K562 (cell line): ENCODE data around the gene CRYBG3. TPM values are rescaled to one million over a fixed set of nuclear protein-coding genes. Genes with fewer than 3 reads are reported as not detected.

Experiments
- ATAC-seq: fragments of 200-7000 bp; cut with Tn5 transposase; 3 replicates; pipeline ENCODE4 v1.9.1; 2020; ENCODE audit warnings: moderate library complexity
- BruUV-seq: library from RNA; stranded (reverse); fragments of 400-500 nt; replicated peaks from 2 replicates; lab custom pipeline; 2021; lab: Mats Ljungman, UMichigan
- CTCF ChIA-PET: fragments of 300-600 bp; formaldehyde crosslinking; extraction: SDS; loops from one replicate; lab custom pipeline; 2021; ENCODE audit warnings: low intra/inter-chr PET ratio; lab: Yijun Ruan, JAX
- POLR2A ChIA-PET: fragments of 300-600, 350-650 bp; sonication (Branson Sonifier 250); formaldehyde crosslinking; extraction: SDS; loops from one replicate; lab custom pipeline; 2021; ENCODE audit warnings: antibody characterized with exemption, inconsistent platforms; lab: Yijun Ruan, JAX
- DNase-seq, 4 experiments: peaks; one replicate each; pipeline versions ENCODE4 v3.0.0 to v3.0.0-alpha.2; 2011 to 2018; ENCODE audit warnings: low spot score in 3 of 4, mixed read lengths in 3 of 4; ENCODE audit errors: extremely low read depth in 1 of 4
- FAIRE-seq: peaks from 2 replicates; lab custom pipeline; 2011; peaks lifted over from hg19 to GRCh38; lab: Jason Lieb, UNC
- H2AFZ ChIP-seq: 2 replicates; pipeline ENCODE4 v1.6.0; 2011; ENCODE audit warnings: low read depth, low read length, control low read depth, inconsistent platforms
- H3K27ac ChIP-seq: fragments of 200-600 bp; 3 replicates; pipeline ENCODE4 v1.8.0; 2011; ENCODE audit warnings: low read depth, mild to moderate bottlenecking, control low read depth, inconsistent platforms, low read length, moderate library complexity, mixed read lengths; ENCODE audit errors: extremely low read depth
- H3K27me3 ChIP-seq, 2 experiments: fragments of 300-600 bp in 1 of 2; 2 replicates in 1 of 2; 3 replicates in 1 of 2; pipeline versions ENCODE4 v1.6.0 to v1.8.0; 2011; ENCODE audit warnings: inconsistent platforms in 2 of 2, low read length in 2 of 2, mild to moderate bottlenecking in 1 of 2, mixed read lengths in 1 of 2, moderate library complexity in 1 of 2; ENCODE audit not compliant: control insufficient read depth in 2 of 2, insufficient read depth in 2 of 2
- H3K36me3 ChIP-seq: fragments of 300-600 bp; 3 replicates; pipeline ENCODE4 v1.8.0; 2011; ENCODE audit warnings: mild to moderate bottlenecking, low read length, inconsistent platforms; ENCODE audit not compliant: control insufficient read depth, insufficient read depth
- H3K4me1 ChIP-seq, 2 experiments: fragments of 200-600 bp in 1 of 2; replicated peaks in 1 of 2; 2 replicates in 1 of 2; 3 replicates in 1 of 2; pipeline versions ENCODE4 v1.5.1 to v1.8.0; 2011; ENCODE audit warnings: inconsistent platforms in 2 of 2, low read length in 2 of 2, mild to moderate bottlenecking in 1 of 2, mixed read lengths in 1 of 2, moderate library complexity in 1 of 2; ENCODE audit not compliant: control insufficient read depth in 2 of 2, insufficient read depth in 2 of 2
- H3K4me2 ChIP-seq: 2 replicates; pipeline ENCODE4 v1.6.1; 2011; ENCODE audit warnings: low read length, control low read depth, inconsistent platforms, mixed read lengths; ENCODE audit not compliant: insufficient read depth
- H3K4me3 ChIP-seq: fragments of 200-600 bp; sonication (generic), shearing (Covaris generic); 2 replicates; pipeline ENCODE4 v1.5.1; 2016; ENCODE audit warnings: control low read depth, inconsistent platforms
- H3K79me2 ChIP-seq: fragments of 200-600 bp; 3 replicates; pipeline ENCODE4 v1.8.0; 2011; ENCODE audit warnings: low read length, inconsistent platforms; ENCODE audit not compliant: control insufficient read depth, insufficient read depth
- H3K9ac ChIP-seq, 2 experiments: 2 replicates each; pipeline versions ENCODE4 v1.6.0 to v1.6.1; 2011; ENCODE audit warnings: low read depth in 2 of 2, low read length in 2 of 2, control low read depth in 1 of 2, inconsistent platforms in 1 of 2, mild to moderate bottlenecking in 1 of 2, mixed read lengths in 1 of 2; ENCODE audit not compliant: insufficient read depth in 1 of 2
- H3K9me1 ChIP-seq: one replicate; pipeline ENCODE4 v1.6.0; 2011; ENCODE audit warnings: inconsistent platforms, mild to moderate bottlenecking, low read length, moderate library complexity; ENCODE audit not compliant: control insufficient read depth, insufficient read depth
- H3K9me3 ChIP-seq: replicated peaks from 2 replicates; pipeline ENCODE4 v1.5.1; 2011; ENCODE audit warnings: low read depth, low read length, inconsistent platforms; ENCODE audit not compliant: control insufficient read depth, insufficient read depth
- H4K20me1 ChIP-seq: replicated peaks from 2 replicates; pipeline ENCODE4 v1.6.1; 2011; ENCODE audit warnings: low read length, inconsistent platforms, mixed read lengths; ENCODE audit not compliant: control insufficient read depth, insufficient read depth
- CHD1 ChIP-seq: fragments of 200-600 bp; sonication (generic); IDR thresholded peaks from one replicate; pipeline ENCODE4 v1.6.1; 2012; ENCODE audit warnings: mild to moderate bottlenecking, moderate library complexity, low read length, inconsistent platforms
- KLF1 ChIP-seq: fragments of 450-650 bp; IDR thresholded peaks from 2 replicates; pipeline ENCODE4 v1.6.1; 2016; ENCODE audit warnings: missing genetic modification characterization, missing compliant biosample characterization
- MBD2 ChIP-seq: sonication (generic); IDR thresholded peaks from 2 replicates; pipeline ENCODE4 v1.6.1; 2016; ENCODE audit warnings: low read depth, borderline replicate concordance
- POLR2AphosphoS2 ChIP-seq: IDR thresholded peaks from 2 replicates; pipeline ENCODE4 v1.6.1; 2012; ENCODE audit warnings: low read length, improper control_type of control experiment
- RNF219 ChIP-seq: fragments of 250-450 bp; sonication (Bioruptor Pico); IDR thresholded peaks from 2 replicates; pipeline ENCODE4 v1.5.0; 2022; ENCODE audit warnings: mild to moderate bottlenecking
- SRF ChIP-seq, 2 experiments: fragments of 250-450, 450-650 bp in 1 of 2; sonication (Bioruptor Pico) in 1 of 2; sonication (generic) in 1 of 2; formaldehyde crosslinking; IDR thresholded peaks; 2 replicates each; pipeline versions ENCODE4 v1.5.0 to v1.5.1; 2020 to 2022; ENCODE audit warnings: mild to moderate bottlenecking in 1 of 2, missing genetic modification reagents in 1 of 2
- XRCC4 ChIP-seq: IDR thresholded peaks from one replicate; pipeline ENCODE4 v1.6.1; 2011; ENCODE audit not compliant: insufficient read depth, insufficient read length; ENCODE audit errors: extremely low read depth
- ZBTB49 ChIP-seq: sonication (generic); formaldehyde crosslinking; IDR thresholded peaks from 2 replicates; pipeline ENCODE4 v1.8.0; 2022; ENCODE audit warnings: missing genetic modification reagents, mild to moderate bottlenecking, borderline replicate concordance
- ZNF263 ChIP-seq: sonication (generic); formaldehyde crosslinking; IDR thresholded peaks from 2 replicates; pipeline ENCODE4 v1.8.0; 2022; ENCODE audit warnings: mild to moderate bottlenecking, missing genetic modification reagents, borderline replicate concordance
- WGBS: fragments of 100-300 bp; shearing (Covaris generic); methylation state at CpG from one replicate; pipeline ENCODE4 v1.1.6; 2016; ENCODE audit warnings: low coverage, mixed read lengths; ENCODE audit not compliant: insufficient coverage; ENCODE audit errors: missing lambda C conversion rate; 5-methylcytosine and 5-hydroxymethylcytosine counted together
- in situ Hi-C: fragments of 300-500 bp; cut with MboI; formaldehyde crosslinking; loops from 4 replicates; pipeline ENCODE4 v1.15.0; 2018; ENCODE audit warnings: inconsistent platforms, mixed read lengths
- intact Hi-C: fragments of 100-400 bp; cut with micrococcal nuclease; formaldehyde crosslinking; loops from 2 replicates; pipeline ENCODE4 v1.14.2; 2022
- polyA plus RNA-seq, 8 experiments: library from polyadenylated mRNA; depleted of rRNA in 4 of 8; stranded (reverse) in 5 of 8; unstranded in 3 of 8; fragments of >200 nt; fragmentation: Nextera tagmentation in 2 of 8; fragmentation: Illumina TruSeq in 1 of 8; extraction: Ambion mirVana in 2 of 8; extraction: Trizol in 1 of 8; gene quantifications; 2 replicates each; pipeline versions ENCODE4 v1.2.1 to v1.2.3, GENCODE V29; 2011 to 2014; ENCODE audit warnings: inconsistent platforms in 1 of 8, missing spikeins in 1 of 8
- total RNA-seq, 7 experiments: library from RNA; depleted of rRNA in 6 of 7; stranded (reverse); fragments of >200 nt in 6 of 7; fragmentation: Illumina TruSeq in 2 of 7; extraction: Trizol in 2 of 7; gene quantifications; 2 replicates each; pipeline versions ENCODE4 v1.2.1 to v1.2.3, GENCODE V29; 2011 to 2021; ENCODE audit warnings: low replicate concordance in 1 of 7
- TF ChIP-seq, protein P1 (sequence below): fragments of 450-650 bp; IDR thresholded peaks from 2 replicates; pipeline ENCODE4 v1.6.1; 2016; ENCODE audit warnings: low read depth, mild to moderate bottlenecking, moderate library complexity
- TF ChIP-seq, protein P2 (sequence below): IDR thresholded peaks from 2 replicates; pipeline ENCODE4 v1.6.1; 2014; ENCODE audit warnings: antibody characterized with exemption

CRYBG3 gene
- total and polyA plus RNA-seq, 9 of the 15 experiments (the other 6 are each of a cell fraction or from before 2014, with no cell fraction given), result 0.08 to 0.72 (median 0.18) TPM

DNA sequence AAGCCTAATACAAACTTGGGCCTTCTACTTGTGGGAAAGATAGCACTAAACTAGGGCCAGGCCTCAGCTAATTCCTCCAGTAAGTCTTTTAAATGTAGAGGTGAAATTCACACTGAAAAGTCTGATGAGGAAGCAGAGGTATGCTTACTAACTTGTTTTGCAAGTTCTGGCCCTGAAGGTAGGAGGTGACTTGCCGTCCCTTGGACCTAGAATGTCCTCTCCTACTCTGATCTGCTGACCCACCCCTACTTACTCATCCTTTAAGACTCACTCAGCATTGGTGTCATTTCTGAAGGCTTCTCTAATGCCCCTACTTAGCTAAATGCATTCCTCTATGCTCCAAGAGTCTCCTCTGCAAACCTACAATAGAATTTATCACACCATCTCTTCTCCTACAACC lies 131.1 kb downstream of the CRYBG3 start:
- Histone ChIP-seq H4K20me1 (no peaks in the 10 kb centered on the region), H3K9ac (no peak overlapping the region), H3K4me2 (no peak overlapping the region), H3K36me3 (peaks cover 65% of the 10 kb centered on the region; the same call in 2 of the 3 replicates), H3K4me3 (no peak overlapping the region), H3K4me1 (no peaks in the 10 kb centered on the region; a peak in 1 of 5 replicates), H3K9me3 (no peaks in the 10 kb centered on the region), H3K27ac (no peak overlapping the region), H3K27me3 (no peaks in the 10 kb centered on the region), H3K79me2 (no peaks in the 10 kb centered on the region), H2AFZ (no peak overlapping the region), H3K9me1 (no peaks in the 10 kb centered on the region)
- no peak for FAIRE-seq
- ATAC-seq, result no peak
- POLR2A ChIA-PET, result interaction anchor here (1.3 kb wide), 1 partner anchor 10 kb away, joined by 4 read pairs; no protein-coding TSS in a partner anchor
- no peak for DNase-seq
- intact Hi-C loops (no loop called here), in situ Hi-C loops (no loop called here)
- no peak for TF ChIP-seq CHD1
- no peak for TF ChIP-seq POLR2AphosphoS2
- TF ChIP-seq, protein P1, sequence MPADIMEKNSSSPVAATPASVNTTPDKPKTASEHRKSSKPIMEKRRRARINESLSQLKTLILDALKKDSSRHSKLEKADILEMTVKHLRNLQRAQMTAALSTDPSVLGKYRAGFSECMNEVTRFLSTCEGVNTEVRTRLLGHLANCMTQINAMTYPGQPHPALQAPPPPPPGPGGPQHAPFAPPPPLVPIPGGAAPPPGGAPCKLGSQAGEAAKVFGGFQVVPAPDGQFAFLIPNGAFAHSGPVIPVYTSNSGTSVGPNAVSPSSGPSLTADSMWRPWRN, result no peak
- no peak for TF ChIP-seq ZBTB49 (CRISPR knock-in tag)
- TF ChIP-seq ZNF263 (CRISPR knock-in tag), result no peak
- TF ChIP-seq XRCC4, result no peak
- no peak for TF ChIP-seq SRF (CRISPR knock-in tag; IDR thresholded peaks at IDR 0.05)
- TF ChIP-seq, protein P2, sequence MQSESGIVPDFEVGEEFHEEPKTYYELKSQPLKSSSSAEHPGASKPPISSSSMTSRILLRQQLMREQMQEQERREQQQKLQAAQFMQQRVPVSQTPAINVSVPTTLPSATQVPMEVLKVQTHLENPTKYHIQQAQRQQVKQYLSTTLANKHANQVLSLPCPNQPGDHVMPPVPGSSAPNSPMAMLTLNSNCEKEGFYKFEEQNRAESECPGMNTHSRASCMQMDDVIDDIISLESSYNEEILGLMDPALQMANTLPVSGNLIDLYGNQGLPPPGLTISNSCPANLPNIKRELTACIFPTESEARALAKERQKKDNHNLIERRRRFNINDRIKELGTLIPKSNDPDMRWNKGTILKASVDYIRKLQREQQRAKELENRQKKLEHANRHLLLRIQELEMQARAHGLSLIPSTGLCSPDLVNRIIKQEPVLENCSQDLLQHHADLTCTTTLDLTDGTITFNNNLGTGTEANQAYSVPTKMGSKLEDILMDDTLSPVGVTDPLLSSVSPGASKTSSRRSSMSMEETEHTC, result no peak
- TF ChIP-seq MBD2, result no peak
- TF ChIP-seq KLF1 (tag), result no peak
- no peak for TF ChIP-seq RNF219 (CRISPR knock-in tag)
- WGBS, result 89% methylated on average over 1 of the region's 1 CpG
- CTCF ChIA-PET, result no interaction called here
- no TSS peak for BruUV-seq
